GM18907 (cell line): ENCODE data around the gene REV1.
"Not testable (repeated sequence)": the region's sequence is repeated elsewhere in the genome, so short reads cannot be mapped to it uniquely, and the experiment has no call there.

ENCODE experiments used
- ATAC-seq: cut with Tn5 transposase; IDR thresholded peaks from one replicate; pipeline ENCODE4 v1.9.1; 2021; ENCODE audit warnings: mild to moderate bottlenecking, moderate library complexity; ENCODE audit not compliant: unreplicated experiment

The REV1 gene

GRCh38 chr2:99368854-99369253 is 121.0 kb downstream of the REV1 start:
- not testable (repeated sequence) for ATAC-seq

GRCh38 chr2:99365661-99366060 is 124.2 kb downstream of the REV1 start:
- no peak for ATAC-seq

GRCh38 chr2:99356853-99357252 is 133.0 kb downstream of the REV1 start:
- ATAC-seq = no peak

GRCh38 chr2:99354825-99355224 is 135.0 kb downstream of the REV1 start:
- ATAC-seq = not testable (repeated sequence)

GRCh38 chr2:99354070-99354469 is 135.7 kb downstream of the REV1 start:
- no peak for ATAC-seq
